ENCODE results near the gene ARFGEF3.
"Not testable (repeated sequence)": the region's sequence is repeated elsewhere in the genome, so short reads cannot be mapped to it uniquely, and the experiment has no call there.

Gene ARFGEF3

GRCh38 chr6:138211048-138211581 lies 49.4 kb downstream of the ARFGEF3 start:
- Histone ChIP-seq H3K36me3 (replicated peaks) (no peaks in the 10 kb centered on the region), H3K4me3 (ENCODE audit: low read depth, low read length) (no peak overlapping the region), H3K27ac (no peak overlapping the region), H3K27me3 (replicated peaks) (no peaks in the 10 kb centered on the region)
- TF ChIP-seq CTCF (IDR thresholded peaks at IDR 0.05; ENCODE audit: low read depth, low read length, missing control alignments), result no peak
- DNase-seq, result no peak
- in situ Hi-C loops (cut with HindIII; ENCODE audit: low pct_ligation_motif_present, low sequenced_read_pairs), result no loop called here

GRCh38 chr6:138211601-138212000 lies 49.9 kb downstream of the ARFGEF3 start:
- in situ Hi-C loops (cut with HindIII; ENCODE audit: low pct_ligation_motif_present, low sequenced_read_pairs), result no loop called here
- no peak overlapping the region for H3K27ac ChIP-seq
- no peak overlapping the region for H3K4me3 ChIP-seq (ENCODE audit: low read depth, low read length)
- no peaks in the 10 kb centered on the region for H3K27me3 ChIP-seq (replicated peaks)
- no peak for DNase-seq
- H3K36me3 ChIP-seq (replicated peaks), result no peaks in the 10 kb centered on the region
- TF ChIP-seq CTCF (IDR thresholded peaks at IDR 0.05; ENCODE audit: low read depth, low read length, missing control alignments), result no peak

GRCh38 chr6:138212530-138212929 lies 50.8 kb downstream of the ARFGEF3 start:
- H3K4me3 ChIP-seq (ENCODE audit: low read depth, low read length); H3K27ac ChIP-seq; in situ Hi-C loops (cut with HindIII; ENCODE audit: low pct_ligation_motif_present, low sequenced_read_pairs); H3K36me3 ChIP-seq (replicated peaks); H3K27me3 ChIP-seq (replicated peaks); DNase-seq: not testable (repeated sequence)

- no peak overlapping the region for H3K4me3 ChIP-seq (ENCODE audit: low read depth, low read length)
- in situ Hi-C loops (cut with HindIII; ENCODE audit: low pct_ligation_motif_present, low sequenced_read_pairs), result no loop called here
- DNase-seq, result no peak
- H3K36me3 ChIP-seq (replicated peaks), result no peaks in the 10 kb centered on the region
- no peaks in the 10 kb centered on the region for H3K27me3 ChIP-seq (replicated peaks)
- no peak for TF ChIP-seq CTCF (IDR thresholded peaks at IDR 0.05; ENCODE audit: low read depth, low read length, missing control alignments)
- H3K27ac ChIP-seq, result no peak overlapping the region
These were observed 53.5 kb downstream of the ARFGEF3 start for GRCh38 chr6:138215093-138215782.

GRCh38 chr6:138218449-138218848 lies 56.7 kb downstream of the ARFGEF3 start, which contains the start of gene PBOV1:
Gene PBOV1, minus strand, starts transcription at chr6:138218491. Its CDS starts 96 bp downstream, at chr6:138218395.
- TF ChIP-seq CTCF (IDR thresholded peaks at IDR 0.05; ENCODE audit: low read depth, low read length, missing control alignments), result no peak
- Histone ChIP-seq H3K36me3 (replicated peaks) (no peaks in the 10 kb centered on the region), H3K27ac (no peak within 1 kb of the TSS), H3K27me3 (replicated peaks) (no peaks in the 10 kb centered on the region), H3K4me3 (ENCODE audit: low read depth, low read length) (no peak within 1 kb of the TSS)
- no peak for DNase-seq
- in situ Hi-C loops (cut with HindIII; ENCODE audit: low pct_ligation_motif_present, low sequenced_read_pairs), result no loop called here

GRCh38 chr6:138219398-138219797 lies 57.7 kb downstream of the ARFGEF3 start:
- in situ Hi-C loops (cut with HindIII; ENCODE audit: low pct_ligation_motif_present, low sequenced_read_pairs), result no loop called here
- no peaks in the 10 kb centered on the region for H3K27me3 ChIP-seq (replicated peaks)
- DNase-seq, result no peak
- no peak for TF ChIP-seq CTCF (IDR thresholded peaks at IDR 0.05; ENCODE audit: low read depth, low read length, missing control alignments)
- no peaks in the 10 kb centered on the region for H3K36me3 ChIP-seq (replicated peaks)
- H3K4me3 ChIP-seq (ENCODE audit: low read depth, low read length), result no peak overlapping the region
- H3K27ac ChIP-seq, result no peak overlapping the region

Measured in brain microvascular endothelial cell (primary cell).